Fibroblast of upper back skin (primary cell): ENCODE measurements around the gene LRG1.
A peak's percentile ranks its signal among the peaks of the same experiment; 100 is the strongest.

Experiments
- DNase-seq: peaks from one replicate; pipeline ENCODE4 v3.0.0-alpha.2; 2013

The LRG1 gene

DNA sequence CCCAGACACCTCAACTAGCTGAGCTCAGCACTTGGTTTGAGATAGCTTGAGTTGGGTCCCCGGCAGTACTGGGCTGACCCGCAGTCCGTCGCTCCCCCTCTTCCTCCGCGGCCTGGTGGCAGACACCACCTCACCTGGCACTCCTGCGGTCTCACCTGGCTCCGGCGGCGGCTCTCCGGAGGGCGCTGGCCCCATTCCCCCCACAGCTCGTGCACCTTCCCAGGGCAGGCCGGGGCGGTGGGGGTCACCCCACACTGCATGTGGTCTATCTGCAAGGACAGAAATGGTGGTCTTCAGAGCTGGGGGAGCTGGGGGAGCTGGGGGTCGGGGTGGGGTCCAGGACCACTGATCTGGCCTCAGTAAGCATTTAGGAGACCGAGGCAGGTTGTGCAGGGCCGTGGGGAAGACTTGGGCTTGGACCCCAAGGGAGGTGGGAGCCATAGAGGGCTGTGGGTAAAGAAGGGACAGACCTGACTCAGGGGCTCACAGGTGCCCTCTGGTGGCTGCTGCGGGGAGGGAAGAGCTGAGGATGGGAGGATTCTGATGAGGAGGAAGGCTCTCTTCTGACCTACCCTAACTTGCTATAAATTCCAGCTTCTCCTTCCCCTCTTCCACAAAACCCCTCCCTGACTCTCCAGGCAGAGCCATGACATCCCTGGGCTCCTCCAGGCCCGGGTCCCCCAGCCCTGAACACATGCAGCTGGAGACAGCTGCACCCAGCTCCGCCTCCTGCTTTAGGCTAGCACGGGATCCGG, 14.9 kb downstream of the LRG1 start:
- DNase-seq, result peak; percentile 30

- DNase-seq, result peak; percentile 6
These were observed 16.3 kb downstream of the LRG1 start for GRCh38 chr19:4523306-4524110.

DNA sequence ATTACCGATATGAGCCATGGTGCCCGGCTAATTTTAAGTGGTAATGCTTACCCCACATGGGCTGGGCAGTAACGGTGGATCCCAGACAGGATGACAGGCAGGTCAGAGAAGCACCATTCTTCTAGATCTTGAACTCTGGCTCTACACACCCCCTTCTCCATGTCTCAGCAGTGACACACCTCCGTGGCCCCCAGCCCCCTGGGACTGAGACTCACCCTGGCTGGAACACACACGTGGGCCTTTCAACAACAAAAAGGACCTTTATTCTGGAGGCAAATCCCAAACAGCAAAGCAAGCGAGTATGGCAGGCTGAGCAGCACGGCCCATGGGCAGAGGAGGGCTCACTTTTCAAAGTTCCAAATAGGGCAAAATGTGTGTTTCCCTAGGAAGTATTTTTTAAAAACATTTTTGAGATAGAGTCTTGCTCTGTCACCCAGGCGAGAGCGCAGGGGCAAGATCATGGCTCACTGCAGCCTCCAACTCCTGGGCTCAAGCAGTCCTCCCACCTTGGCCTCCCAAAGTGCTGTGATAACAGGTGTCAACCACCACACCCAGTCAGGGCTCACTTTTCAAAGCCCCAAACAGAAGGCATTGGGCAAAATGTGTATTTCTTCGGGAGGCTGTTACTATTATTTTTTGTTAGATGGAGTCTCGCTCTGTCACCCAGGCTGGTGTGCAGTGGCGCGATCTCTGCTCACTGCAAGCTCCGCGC, 17.4 kb downstream of the LRG1 start:
- DNase-seq, result no peak

DNA sequence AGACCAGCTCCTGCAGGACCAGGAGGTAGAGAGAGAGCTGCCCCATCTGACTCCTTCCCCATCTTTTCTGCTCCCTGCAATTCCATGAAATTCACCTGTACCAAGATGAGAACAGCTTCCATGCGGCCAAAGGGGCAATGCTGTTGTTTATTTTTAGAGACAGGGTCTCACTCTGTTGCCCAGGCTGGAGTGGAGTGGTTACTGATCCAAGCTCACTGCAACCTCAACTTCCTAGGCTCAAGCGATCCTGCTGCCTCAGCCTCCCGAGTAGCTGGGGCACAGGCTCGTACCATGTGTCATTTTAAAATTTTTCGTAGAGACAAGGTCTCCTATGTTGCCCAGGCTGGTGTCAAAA, 18.0 kb downstream of the LRG1 start:
- DNase-seq, result no peak

DNA sequence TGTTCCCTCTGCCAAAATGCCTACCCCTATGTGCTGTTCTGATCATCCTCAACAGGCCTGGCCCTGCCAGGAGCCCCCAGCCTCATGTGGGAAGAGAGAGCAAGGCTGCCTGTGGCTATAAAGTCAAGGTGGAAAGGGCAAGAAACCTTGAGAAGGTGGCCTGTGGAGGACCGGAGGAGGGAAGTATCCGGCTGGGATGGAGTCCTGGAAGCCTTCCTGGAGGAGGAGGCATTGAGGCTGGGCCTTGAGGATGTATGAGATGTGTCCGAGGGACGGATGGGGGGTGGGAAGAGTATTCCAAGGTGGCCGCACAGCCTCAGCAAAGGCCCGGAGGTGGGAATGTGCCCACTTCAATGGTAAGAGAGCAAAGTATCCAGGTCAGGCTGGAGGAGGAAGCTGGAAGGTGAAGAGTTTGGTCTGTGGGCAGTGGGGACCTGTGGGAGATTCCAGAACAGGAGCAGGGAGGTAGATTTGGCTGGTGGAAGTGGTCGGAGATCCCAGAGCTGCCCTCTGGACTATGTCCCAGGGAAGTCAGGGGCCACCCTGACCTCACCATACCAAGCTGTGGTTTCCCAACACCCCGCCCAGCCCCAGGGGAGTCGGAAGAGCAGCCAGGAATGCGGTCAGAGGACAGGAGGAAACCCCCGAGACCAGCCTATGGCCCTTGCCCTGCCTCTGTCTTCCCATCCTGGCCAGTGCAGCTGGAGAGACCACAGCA, 18.5 kb downstream of the LRG1 start:
- no peak for DNase-seq

- no peak for DNase-seq
These were observed 20.1 kb downstream of the LRG1 start for GRCh38 chr19:4519521-4520277.

DNA sequence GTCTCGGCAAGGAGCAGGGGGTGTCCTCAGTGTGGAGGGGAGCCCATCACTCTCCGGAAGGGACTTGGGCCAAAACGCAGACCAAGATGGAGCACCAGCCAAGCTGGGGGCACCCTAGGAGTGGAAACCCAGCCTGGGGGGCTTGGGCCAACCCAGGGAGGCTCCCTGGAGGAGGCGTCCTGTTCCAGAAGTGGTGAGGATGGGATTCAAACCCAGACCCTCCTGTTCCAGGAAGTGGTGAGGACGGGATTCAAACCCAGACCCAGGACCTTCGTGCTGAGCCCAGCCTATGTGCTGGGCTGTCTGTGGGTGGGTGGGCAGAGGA, 20.7 kb downstream of the LRG1 start:
- DNase-seq, result no peak

GRCh38 chr19:4518345-4519171, 21.3 kb downstream of the LRG1 start, which contains the start of gene PLIN4:
Gene PLIN4 (minus strand): TSS chr19:4518486. CDS start chr19:4518272, 214 bp downstream.
- peak; percentile 58 for DNase-seq

DNA sequence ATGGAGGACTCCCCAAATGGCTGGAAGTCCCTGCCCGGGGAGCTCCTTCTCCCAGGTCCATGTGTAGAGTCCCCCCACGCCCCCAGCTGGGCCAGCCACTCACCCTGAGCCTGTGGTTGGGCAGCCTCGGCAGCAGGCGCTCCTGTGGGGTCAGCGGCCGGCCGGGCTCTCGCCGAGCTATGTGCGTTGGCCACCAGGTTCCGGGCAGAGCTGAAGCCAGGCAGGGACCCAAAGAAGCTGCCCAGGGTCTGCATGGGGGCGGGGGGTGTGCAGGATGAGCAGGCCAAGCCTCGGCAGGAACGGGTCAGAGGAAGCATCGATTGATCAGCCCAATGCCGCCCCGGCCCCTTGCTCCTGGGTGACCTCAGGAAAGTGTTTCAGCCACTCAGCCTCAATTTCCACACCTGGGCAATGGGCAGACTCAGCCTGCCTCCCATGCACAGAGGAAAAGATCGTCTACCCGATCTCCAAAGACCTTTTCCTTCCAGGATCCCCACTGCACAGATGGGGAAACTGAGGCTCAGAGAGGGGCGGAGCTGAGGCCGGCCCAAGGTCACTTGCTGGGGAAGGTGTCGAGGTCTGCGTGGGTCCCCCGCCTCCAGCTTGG, 22.3 kb downstream of the LRG1 start:
- DNase-seq, result no peak

- no peak for DNase-seq
These were observed 22.9 kb downstream of the LRG1 start for GRCh38 chr19:4516939-4517300.

DNA sequence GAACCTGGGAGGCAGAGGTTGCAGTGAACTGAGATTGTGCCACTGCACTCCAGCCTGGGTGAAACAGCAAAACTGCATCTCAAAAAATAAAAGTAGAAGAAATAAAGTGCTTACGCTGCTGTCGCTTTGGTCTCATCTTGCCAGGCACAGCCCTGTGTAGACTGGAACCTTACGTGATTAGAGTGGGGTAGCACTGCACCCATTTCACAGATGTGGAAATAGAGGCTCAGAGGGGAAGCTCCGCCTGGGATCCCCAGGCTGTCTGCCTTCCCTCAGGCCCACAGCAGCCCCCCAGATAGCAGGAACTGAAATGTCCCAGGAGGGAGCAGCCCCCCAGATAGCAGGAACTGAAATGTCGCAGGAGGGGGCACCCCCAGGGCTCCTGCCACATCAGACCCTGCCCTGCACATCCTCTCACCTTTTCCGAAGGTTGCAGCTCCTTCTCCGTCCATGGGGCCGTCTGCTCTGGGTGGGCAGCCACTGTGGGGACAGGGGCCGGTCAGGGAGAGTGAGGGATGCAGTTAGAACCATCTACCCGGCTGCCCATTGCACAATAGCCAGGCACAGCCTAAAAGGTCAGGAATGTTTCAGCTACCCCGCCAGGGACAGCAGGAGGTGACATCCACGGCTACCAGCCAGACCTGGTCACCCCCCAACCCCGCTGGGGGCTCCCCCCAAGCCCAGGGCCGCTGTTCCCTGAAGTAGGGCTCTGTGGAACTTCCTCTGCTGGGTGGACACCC, 23.5 kb downstream of the LRG1 start:
- no peak for DNase-seq

GRCh38 chr19:4515732-4516131, 24.1 kb downstream of the LRG1 start:
- DNase-seq, result no peak

DNA sequence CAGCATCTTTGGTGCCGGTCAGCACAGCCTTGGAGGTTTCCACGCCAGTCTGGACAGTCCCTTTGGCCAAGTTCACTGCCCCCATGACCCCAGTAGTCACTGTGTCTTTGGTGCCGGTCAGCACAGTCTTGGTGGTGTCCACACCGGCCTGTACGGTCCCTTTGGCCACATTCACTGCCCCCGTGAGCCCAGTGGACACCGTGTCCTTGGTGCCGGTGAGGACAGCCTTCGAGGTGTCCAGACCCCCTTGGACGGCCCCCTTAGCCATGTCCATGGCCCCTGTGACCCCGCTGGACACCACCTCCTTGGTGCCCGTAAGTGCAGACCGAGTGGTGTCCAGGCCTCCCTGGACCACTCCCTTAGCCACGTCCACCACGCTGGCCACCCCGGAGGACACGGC, 26.6 kb downstream of the LRG1 start:
- no peak for DNase-seq

GRCh38 chr19:4512070-4512469, 27.8 kb downstream of the LRG1 start:
- DNase-seq, result no peak

- no peak for DNase-seq
These were observed 28.4 kb downstream of the LRG1 start for GRCh38 chr19:4511300-4512054.

GRCh38 chr19:4510435-4511255, 29.2 kb downstream of the LRG1 start:
- no peak for DNase-seq

GRCh38 chr19:4508698-4509097, 31.1 kb downstream of the LRG1 start:
- DNase-seq, result no peak

DNA sequence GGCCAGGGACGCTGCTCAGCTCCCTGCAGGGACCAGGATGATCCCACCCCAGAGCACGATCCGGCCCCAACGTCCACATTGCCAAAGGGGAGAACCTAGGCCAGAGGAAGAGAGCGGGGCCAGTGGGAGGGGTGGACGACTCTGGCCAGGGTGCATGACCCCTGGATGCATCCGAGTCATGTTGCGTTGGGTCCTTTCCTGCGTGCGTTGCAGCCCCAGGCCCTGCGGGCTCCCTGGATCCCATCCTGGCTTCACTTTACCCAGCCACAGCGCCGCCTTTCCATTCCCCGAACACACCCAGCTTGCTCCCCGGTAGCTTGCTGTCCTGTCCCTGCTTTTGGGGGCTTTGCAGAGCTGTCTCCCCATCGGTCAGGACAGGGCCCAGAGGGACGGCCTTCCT, 32.0 kb downstream of the LRG1 start:
- DNase-seq, result no peak

- DNase-seq, result no peak
These were observed 32.7 kb downstream of the LRG1 start for GRCh38 chr19:4507150-4507452.
